HG02678 (cell line): ENCODE measurements around the gene HPCAL4.

ENCODE experiments used
- ATAC-seq: cut with Tn5 transposase; IDR thresholded peaks from one replicate; pipeline ENCODE4 v1.9.1; 2021; ENCODE audit warnings: mild to moderate bottlenecking, moderate library complexity; ENCODE audit not compliant: unreplicated experiment

Gene HPCAL4

GRCh38 chr1:39631361-39632322, 59.6 kb downstream of the HPCAL4 start:
- ATAC-seq: no peak

- ATAC-seq: no peak
Measured at GRCh38 chr1:39628807-39629350, 62.4 kb downstream of the HPCAL4 start.
